ENCODE results near the gene ECE2.

The ECE2 gene

GRCh38 chr3:184314700-184315542 lies 39.1 kb downstream of the ECE2 start:
- peak; percentile 90 for DNase-seq

- DNase-seq = no peak
These were observed 39.7 kb downstream of the ECE2 start for GRCh38 chr3:184315543-184315867.

GRCh38 chr3:184315871-184316661 lies 40.2 kb downstream of the ECE2 start:
- no peak for DNase-seq

- no peak for DNase-seq
These were observed 41.0 kb downstream of the ECE2 start for GRCh38 chr3:184316792-184317191.

- no peak for DNase-seq
These were observed 41.4 kb downstream of the ECE2 start for GRCh38 chr3:184317201-184317600.

- DNase-seq = peak; percentile 94
These were observed 44.3 kb downstream of the ECE2 start for GRCh38 chr3:184320104-184320445.

GRCh38 chr3:184321666-184322065 lies 45.8 kb downstream of the ECE2 start:
- no peak for DNase-seq

- no peak for DNase-seq
These were observed 47.1 kb downstream of the ECE2 start for GRCh38 chr3:184322731-184323487.

GRCh38 chr3:184323696-184324095 lies 47.9 kb downstream of the ECE2 start:
- no peak for DNase-seq

GRCh38 chr3:184325269-184325668 lies 49.4 kb downstream of the ECE2 start:
- no peak for DNase-seq

GRCh38 chr3:184325715-184326369 lies 50.0 kb downstream of the ECE2 start:
- no peak for DNase-seq

- DNase-seq = no peak
These were observed 51.3 kb downstream of the ECE2 start for GRCh38 chr3:184327171-184327570.

GRCh38 chr3:184328516-184328915 lies 52.7 kb downstream of the ECE2 start:
- DNase-seq = no peak

- peak; percentile 20 for DNase-seq
These were observed 56.7 kb downstream of the ECE2 start for GRCh38 chr3:184332370-184333090.

- DNase-seq = no peak
These were observed 57.4 kb downstream of the ECE2 start for GRCh38 chr3:184333190-184333589.

GRCh38 chr3:184333700-184334099 lies 57.9 kb downstream of the ECE2 start:
- no peak for DNase-seq

- DNase-seq = peak; percentile 34
These were observed 58.8 kb downstream of the ECE2 start for GRCh38 chr3:184334470-184335158.

GRCh38 chr3:184335291-184335660 lies 59.5 kb downstream of the ECE2 start:
- DNase-seq = no peak

- DNase-seq = peak; percentile 93
These were observed 60.1 kb downstream of the ECE2 start for GRCh38 chr3:184335661-184336546.

GRCh38 chr3:184336547-184337398 lies 61.0 kb downstream of the ECE2 start:
- DNase-seq = peak; percentile 54

Data from femur (tissue), 1 donor.